Measurements from ENCODE around the gene FGGY.
"Not testable (repeated sequence)": the region's sequence is repeated elsewhere in the genome, so short reads cannot be mapped to it uniquely, and the experiment has no call there.

FGGY gene

DNA sequence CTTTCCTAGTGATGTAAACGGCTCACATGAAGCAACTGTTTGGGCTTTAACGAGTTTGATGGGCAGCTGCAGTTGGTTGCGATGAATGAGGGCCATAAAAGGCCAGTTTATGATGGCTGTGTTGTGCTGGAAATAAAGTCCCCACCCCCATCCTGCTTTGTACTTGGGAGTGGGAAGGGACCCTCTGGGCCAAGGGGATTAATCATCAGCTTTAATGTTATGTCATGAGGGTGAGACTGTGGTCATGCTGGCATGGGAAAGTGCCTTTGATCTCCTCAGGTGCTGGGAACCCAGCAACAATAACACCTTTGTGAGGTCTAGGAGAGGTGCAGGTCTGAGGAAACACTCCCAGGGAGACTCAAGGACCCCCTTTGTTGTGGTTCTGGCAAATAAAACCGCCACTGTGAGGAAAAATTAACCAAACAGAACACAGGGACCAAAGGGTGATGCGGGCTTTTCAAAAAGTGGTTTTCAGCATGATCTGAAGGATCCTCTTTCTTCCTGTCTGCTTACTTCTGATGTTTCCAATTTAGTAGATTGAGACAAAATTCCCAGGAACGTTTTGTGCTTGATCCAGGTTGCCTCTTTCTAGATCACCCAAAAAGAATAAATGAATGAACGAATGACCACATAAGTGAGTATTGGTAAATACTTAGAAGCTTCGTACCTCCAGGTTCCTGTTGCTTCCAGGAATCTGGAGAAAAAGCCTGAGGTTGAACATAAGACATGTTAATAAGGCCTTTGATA lies 260.1 kb downstream of the FGGY start:
- DNase-seq: no peak

DNA sequence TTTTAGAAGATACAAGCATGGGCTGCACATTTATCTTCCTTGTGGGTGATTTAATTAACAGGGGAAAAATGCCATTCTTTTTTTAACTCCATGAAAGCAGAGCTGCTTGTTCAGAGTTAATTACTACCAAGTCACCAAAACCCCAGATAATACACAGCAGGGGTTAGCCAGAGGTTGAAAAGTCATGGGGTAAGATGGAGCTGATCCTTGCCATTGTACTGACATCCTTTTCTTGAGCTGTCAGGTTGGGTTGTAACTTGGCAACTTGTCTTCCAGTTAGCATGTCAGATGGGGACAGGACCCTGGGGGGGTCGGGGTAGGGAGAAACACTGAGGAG lies 260.6 kb downstream of the FGGY start:
- no peak for DNase-seq

DNA sequence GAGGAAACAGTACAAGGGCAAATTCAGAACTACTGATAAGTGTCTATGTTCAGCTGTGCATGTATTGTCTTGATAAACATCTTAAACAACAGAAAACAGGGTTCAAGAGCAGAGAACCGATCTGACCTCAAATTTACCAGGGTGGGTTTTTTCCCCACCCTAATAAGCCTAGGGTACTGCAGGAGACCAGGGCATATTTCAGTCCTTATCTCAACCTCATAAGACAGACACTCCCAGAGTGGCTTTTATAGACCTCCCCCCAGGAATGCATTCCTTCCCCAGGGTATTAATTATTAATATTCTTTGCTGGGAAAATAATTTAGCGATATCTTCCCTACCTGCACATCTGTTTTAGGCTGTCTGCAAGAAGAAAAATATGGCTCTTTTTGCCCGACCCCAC lies 261.7 kb downstream of the FGGY start:
- DNase-seq: not testable (repeated sequence)

DNA sequence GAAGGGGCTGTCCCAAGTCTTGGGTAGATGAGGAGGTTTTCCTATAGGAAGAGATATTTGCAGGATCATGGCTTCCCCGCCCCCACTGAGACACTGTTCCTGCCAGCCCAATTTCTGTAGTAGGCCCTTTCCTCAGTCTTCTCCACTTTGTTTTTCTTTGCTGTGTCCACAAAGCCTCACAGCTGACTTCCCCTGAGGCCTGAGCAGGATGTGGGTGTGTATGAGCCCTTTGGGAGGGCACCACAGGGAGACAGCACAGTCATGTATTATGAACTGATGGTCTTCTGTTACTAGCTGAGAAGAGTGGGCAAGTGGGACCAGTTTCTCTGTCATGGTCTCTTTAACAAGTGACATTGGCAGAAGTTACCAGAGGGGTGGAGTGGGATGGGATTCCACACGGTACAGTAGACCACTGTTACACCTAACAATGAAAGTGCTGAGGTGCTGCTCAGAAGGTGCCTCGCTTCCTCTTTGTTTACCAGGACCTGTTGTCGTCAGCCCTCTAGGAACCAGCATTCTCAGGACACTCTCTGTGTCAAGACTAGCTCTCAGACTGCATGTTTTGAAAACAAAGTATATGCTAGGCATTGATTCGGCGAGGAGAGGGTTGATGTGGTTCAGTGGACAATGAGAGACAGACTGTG lies 264.0 kb downstream of the FGGY start:
- no peak for DNase-seq

DNA sequence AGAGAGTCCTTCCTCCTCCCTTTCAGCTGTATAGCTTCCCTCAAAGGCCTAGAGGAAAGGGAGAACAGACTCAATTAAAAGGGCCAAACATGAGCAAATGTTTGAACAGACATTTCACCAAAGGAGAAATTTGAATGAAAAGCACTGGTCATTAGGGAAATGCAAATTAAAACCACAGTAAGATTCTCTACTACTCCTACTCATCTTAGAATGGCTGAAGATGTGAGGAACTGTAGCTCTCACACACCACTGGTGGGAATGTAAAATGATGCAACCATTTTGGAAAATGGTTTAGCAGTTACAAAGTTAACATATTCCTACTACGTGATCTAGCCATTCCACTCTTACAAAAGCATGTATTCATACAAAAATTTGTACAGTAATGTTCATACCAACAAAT lies 264.9 kb downstream of the FGGY start:
- DNase-seq: no peak

DNA sequence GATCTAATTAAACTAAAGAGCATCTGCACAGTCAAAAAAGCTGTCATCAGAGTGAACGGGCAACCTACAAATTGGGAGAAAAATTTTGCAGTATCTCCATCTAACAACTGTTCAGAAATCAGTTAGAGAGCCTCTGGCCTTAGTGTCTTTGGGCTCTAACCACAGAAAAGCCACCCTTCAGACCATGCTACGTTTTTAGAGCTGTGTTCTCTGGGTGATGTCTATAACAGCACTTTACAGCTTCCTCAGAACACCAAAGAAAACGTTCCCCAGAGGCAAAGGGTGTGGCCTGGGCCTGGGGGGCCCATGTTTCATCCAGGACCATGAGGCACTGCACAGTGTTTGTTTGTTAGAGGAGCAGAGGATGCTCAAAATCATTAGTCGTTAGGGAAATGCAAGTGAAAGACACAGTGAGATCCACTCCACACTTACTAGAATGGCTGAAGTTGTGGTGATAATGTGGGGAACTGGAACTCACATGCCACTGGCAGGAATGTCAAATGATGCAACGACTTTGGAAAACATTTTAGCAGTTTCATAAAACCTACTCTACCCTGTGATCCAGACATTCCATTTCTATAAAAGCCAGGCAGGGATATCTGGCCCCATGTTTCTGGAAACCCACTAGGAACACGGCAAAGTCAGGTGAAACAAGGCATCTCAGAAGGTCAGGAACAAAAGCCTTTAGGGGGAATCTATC lies 267.4 kb downstream of the FGGY start:
- no peak for DNase-seq

DNA sequence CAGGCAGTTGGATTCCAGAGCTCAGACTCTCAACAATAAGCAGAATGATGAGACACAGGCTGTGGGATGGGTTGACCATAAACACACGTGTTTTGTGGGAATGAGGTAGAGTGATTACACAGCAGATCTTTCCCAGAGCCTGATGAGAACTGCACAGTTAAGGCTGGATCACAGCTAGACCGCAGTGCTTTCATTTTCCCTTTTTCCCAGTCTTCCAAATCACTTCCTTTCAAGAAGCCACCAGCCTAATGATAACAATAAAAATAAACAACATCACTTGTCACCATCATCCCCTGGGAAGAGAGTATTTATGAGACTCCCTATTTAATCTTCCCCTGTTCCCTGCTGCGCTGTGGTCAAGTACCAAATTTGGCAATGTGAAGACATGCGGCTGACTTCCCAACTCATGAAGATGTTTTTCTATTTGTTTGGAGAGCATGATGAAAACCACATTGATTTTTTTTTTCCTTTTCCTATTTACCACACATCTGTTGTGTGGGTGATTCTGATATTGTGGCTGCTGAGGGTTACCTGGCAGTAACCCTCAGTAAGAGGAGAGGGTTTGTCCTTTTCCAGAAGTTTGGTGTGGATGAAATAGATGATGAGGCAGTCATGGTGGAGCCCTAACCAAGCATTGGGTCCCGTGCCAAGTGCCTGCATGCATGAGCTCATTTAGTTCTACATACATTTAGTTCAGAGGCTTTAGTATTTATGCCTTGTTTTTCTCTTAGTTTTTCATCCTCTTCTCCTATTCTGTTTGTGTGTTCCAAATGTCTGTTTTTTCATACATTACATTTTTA lies 268.9 kb downstream of the FGGY start:
- DNase-seq: no peak

GRCh38 chr1:59568158-59568935 lies 271.5 kb downstream of the FGGY start:
- DNase-seq: no peak

DNA sequence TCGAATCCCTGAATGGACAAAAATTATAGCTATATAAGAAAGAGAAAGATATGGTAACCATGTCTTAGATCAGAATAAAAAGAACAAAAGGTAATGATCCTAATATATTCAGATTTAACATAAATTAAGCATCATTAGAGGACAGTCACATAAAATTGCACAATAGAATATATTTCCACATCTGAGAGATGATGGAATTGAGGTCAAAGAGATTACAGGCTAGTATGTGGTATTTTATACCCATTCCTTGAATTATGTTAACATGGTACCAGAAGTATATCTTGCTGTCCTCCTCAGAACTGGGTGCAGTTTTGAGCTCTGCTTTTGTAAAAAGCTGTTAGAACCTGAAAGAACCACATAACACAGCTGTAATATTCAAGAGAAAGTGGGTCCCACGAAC lies 272.3 kb downstream of the FGGY start:
- DNase-seq: no peak

DNA sequence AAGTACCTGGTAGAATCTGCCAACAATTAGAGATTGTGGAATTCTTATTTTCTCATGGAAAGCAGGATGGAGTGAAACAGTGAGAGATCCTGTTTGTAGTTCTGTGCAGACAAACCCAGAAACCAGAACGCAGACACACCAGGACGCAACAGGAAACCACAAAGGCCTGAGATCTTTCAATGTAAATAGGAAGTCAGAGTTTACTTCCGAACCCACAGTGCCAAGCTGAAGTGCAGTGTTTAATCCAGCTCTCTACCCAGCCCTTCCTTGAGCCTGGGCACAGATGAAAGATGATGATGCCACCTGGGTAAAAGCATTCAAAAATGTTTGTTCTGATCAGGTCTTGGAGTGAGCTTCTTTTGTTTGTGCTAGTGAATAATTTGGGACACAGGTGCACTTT lies 273.6 kb downstream of the FGGY start:
- no peak for DNase-seq

DNA sequence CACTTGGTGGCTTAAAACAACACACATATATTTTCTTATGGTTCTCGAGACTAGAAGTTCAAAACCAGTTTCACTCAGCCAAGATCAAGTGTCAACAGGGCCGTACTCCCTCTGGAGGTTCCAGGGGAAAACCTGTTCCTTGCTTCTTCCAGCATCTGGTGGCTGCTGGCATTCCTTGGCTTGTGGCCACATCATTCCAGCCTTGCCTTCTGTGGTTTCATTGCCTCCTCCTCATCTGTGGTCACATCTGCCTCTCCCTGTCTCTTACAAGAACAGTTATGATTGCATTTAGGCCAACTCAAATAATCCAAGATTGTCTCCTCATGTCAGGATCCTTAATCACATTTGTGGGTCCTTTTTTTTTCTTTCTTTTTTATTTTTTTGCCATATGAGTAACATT lies 277.2 kb downstream of the FGGY start:
- no peak for DNase-seq

DNA sequence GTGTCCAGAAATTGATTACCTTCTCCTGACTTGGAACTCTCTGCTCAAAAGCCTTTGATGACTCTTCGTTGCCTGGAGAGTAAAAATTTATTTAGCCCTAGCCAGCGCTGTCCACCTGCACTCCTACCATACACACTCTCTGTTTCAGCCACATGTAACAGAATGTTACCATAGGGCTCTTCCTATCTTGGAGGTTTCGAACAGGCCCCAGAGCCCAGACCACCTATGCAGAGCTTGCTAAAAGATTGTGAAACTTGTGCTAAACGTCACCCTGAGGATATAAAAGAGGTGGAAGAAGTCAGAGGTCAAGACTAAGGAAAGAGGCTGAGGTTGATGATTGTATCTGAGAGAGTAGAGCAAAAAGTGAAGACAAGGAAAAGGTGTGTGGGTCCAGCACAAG lies 280.9 kb downstream of the FGGY start:
- no peak for DNase-seq

- no peak for DNase-seq
Measured at GRCh38 chr1:59579222-59579621, 282.3 kb downstream of the FGGY start.

DNA sequence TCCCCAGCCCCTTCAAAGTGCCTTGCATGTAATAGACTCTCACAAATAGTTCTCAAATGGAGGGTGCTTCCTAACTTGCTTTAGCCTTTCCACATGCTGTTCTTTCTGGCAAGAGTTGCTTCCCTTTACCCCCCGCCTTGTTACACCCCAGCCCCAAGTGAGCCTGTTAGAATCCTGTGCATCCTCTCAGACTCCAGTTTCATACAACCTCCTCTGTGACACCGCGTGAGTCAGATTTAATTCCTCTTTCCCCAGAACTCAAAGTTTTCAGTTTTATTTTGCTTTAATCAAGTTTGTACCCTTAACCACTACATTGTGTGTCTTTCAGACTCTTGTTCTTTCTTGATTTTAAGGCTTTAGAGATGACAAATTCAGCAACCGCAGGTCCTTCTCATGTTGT lies 283.4 kb downstream of the FGGY start:
- DNase-seq: no peak

- not testable (repeated sequence) for DNase-seq
Measured at GRCh38 chr1:59592410-59592809, 295.5 kb downstream of the FGGY start.

GRCh38 chr1:59592924-59593323 lies 296.0 kb downstream of the FGGY start:
- DNase-seq: no peak

DNA sequence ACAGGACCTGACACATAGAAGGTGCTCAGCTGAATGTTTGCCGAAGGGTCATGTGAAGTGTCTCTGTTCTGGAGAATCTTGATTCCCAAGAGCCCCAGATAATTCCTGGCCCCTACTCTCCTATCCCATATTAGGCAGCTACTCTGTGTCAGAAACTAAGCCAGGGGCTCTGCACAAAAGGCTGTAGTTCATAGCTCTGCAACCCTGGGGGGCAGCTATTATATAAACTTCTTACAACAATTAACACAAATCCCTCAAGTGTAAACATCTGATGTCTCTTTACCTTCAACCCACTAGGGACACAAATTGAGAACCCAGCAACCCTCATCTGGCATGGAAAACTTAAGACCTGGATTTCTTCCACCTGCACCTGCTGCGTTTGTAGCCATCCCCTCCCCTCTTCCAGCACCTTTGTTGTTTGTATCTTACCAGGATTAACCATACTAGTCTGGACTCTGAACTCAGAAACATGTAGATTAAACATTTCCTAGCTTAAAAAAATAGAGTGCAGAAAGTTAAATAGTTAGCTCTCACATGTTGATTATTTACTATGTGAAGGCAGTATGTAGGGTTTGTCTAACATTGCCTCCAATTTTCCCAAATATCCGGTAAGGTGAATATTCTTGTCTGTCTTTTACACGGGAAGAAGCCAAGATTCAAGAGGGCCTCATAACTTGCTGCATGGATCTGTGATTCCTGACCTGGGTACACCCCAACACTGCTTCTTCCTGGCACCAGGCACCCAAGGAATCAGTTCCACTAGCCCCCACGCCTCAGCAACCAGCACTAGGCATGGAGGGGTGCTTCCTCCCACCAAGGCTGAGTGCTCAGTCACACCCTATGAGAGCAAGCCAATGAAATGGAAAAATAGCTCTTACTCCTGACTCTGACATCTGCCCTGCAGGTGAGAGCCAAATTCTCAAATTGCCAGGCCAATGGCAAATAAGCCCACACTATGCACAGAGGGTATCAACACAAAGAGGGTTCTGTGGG lies 297.2 kb downstream of the FGGY start:
- DNase-seq: no peak

GRCh38 chr1:59595774-59596173 lies 298.9 kb downstream of the FGGY start:
- DNase-seq: no peak

DNA sequence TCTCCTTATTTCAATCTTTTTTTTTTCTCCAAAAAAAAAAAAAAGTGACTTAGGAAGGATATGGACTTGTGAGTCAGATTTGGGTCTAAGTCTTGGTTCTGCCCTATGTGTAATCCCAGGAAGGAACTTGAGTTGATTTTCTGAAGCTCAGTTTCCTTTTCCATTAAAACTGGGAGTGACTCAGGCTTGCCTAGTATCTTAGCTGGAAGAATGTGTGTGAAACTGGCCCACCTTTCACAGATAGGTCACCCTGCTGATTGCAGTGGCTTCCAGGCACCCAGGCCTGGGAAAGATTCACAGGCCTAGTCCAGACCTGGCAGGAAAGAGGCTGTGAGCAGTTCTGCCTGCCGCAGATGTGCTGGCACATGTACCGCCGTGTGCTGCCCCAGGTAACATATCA lies 299.5 kb downstream of the FGGY start:
- DNase-seq: no peak

DNA sequence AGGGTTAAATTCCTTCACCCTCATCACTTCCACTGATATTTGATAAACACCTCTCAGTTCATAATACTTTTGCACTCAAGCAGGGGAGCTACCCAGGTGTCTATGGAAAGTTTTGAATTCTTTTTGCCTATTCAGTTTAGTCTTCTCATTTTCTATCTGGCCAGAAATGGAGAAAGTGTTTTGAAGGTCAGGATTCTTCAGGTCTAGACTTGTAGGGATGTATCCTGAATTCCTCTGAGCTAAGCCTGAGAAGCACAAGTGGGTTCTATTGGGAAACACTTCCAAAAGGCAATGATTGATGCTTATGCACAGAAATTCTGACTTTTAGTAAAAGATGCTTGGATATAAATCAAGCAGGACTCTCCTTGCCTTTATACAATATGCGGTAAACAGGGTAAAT lies 300.1 kb downstream of the FGGY start:
- DNase-seq: no peak

DNA sequence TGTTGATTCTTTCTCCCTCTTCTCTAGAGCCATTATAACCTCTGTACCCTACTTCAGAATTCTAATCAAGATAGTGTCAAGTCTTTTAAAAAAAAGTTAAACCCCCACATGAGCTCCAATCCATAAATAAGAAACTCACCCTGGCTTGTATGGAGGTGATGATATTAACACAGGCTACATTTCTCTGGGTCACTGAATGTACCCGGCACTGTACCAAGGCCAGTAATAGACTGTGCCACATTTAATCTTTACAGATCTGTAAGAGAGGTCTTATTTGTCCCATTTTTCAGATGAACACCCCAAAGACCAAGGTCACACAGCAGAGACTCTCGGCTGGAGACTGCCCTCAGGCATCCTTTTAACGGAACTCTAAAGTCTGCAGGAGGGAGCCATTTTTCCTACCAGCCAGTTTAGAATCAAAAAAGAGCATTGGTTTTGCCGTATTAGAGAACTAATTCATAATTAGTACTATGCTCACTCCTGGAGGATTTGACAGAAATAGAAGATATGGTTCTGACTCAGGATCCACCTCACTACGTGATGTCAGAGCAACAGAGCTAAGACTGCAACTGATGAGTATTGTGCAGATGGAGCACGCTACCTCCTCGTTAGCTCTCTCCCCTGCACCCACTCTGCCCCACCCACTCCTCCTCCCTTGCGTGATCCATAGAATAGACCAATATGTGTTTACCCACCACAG lies 300.7 kb downstream of the FGGY start:
- DNase-seq: no peak

All from NK-92 treated with Interleukin-12 subunit alpha and Interleukin-12 subunit beta, amount 100 ng/mL, for 24 hours (cell line).